Right lung (tissue), 5 donors: Measurements from ENCODE around the gene METTL26. TPM values are rescaled to one million over a fixed set of nuclear protein-coding genes. Genes with fewer than 3 reads are reported as not detected.

ENCODE experiments used
- DNase-seq, 2 donors: peaks; one replicate each; pipeline ENCODE4 v3.0.0-alpha.2; 2013
- polyA plus RNA-seq, 5 donors: library from polyadenylated mRNA; unstranded; fragments of 120-200 nt; gene quantifications; one replicate each; pipeline versions ENCODE4 v1.2.1 to v1.2.3, GENCODE V29; 2013; ENCODE audit warnings: inconsistent platforms in 1 of 5, low replicate concordance in 1 of 5; ENCODE audit not compliant: insufficient read length in 5 of 5, insufficient read depth in 1 of 5

Gene METTL26
- polyA plus RNA-seq, 5 donors, result 37.9 to 74.1 (median 49.3) TPM

- DNase-seq, result no peak
Observed at GRCh38 chr16:662095-662494, 26.0 kb upstream of the METTL26 start.

- no peak for DNase-seq
Observed at GRCh38 chr16:661184-661821, 25.2 kb upstream of the METTL26 start.

DNA sequence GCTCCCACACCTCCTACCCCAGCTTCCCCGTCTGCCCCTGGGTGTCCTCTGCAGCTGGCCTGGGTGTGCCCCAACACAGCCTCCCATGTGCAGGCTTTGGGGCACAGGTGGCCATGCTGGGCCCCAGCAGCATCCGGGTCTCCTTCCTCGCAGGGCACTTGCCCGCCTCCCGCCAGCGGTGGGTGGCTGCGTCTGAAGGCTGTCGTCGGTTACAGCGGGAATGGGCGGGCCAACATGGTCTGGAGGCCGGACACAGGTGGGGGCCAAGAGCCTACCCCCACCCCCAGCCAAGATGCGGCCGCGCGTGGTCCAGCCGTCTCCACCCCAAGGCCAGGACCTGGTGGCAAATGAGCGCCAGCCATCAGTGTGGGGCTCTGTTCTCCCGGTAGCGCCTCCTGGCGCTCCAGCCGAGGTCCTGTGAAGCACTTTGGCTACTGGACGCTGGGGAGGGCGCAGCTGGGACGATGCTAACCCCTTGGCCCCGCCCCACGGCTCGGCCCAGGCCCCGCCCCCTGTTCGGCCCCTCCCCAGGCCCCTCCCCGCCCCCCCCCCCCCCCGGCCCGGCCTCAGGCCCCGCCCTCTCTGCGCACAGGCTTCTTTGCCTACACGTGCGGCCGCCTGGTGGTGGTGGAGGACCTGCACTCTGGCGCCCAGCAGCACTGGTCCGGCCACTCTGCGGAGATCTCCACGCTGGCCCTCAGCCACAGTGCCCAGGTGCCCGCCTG lies 24.5 kb upstream of the METTL26 start:
- DNase-seq, result peak in 1 of 2 donors; percentile 40

- DNase-seq, result no peak
Observed at GRCh38 chr16:660132-660458, 24.0 kb upstream of the METTL26 start.

DNA sequence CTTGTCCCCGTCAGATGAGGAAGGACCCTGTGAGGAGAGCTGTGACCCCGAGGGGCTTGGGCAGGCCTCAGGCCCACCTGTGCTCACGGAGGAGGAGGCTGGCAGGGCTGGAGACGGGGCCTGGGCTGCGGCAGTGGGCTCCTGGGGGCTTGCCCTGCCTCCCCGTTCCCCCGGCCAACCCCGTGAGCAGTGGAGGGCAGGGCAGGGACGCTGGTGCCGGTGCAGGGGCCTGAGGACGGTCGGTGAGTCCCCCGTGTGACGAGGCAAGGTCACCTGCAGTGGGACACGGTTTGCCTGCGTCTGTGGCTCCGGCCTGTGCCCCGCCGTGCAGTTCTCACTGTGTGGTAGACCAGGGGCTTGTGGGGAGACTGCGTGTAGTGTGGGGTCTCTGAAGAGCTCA lies 23.5 kb upstream of the METTL26 start:
- no peak for DNase-seq

DNA sequence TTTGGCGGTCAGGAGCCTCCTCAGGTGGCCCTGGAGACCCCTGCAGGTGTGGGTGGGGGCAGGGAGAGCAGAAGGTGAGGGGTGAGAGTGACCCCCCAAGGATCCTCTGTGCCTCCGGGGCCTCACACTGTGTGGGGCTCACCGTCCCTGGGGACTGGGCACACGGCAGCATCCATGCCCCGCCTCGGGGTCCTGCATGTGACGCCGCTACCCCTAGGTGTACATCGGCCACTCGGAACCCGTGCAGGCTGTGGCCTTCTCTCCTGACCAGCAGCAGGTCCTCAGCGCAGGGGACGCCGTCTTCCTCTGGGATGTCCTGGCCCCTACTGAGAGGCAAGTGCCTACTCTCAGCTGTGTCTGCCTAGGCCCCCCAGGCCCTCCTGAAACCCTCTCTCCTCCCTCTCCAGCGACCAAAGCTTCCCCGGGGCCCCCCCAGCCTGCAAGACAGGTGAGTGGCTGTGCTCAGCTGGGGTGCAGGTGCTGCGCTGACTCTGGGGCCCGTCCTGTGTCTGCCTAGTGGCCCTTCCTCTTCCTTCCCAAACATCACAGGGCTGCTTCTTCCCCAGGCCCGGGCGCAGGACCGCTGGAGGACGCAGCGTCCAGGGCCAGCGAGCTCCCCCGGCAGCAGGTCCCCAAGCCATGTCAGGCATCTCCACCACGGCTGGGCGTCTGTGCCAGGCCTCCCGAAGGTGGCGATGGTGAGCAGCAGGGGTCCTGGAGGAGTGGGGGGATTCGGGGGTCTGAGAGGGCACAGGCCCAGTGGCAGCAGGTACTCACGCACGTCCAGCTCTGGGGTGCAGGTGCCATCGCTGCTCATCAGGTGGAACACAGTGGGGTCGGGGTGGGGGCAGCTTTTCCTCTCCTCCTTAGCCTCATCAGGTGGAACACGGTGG lies 22.8 kb upstream of the METTL26 start:
- no peak for DNase-seq

DNA sequence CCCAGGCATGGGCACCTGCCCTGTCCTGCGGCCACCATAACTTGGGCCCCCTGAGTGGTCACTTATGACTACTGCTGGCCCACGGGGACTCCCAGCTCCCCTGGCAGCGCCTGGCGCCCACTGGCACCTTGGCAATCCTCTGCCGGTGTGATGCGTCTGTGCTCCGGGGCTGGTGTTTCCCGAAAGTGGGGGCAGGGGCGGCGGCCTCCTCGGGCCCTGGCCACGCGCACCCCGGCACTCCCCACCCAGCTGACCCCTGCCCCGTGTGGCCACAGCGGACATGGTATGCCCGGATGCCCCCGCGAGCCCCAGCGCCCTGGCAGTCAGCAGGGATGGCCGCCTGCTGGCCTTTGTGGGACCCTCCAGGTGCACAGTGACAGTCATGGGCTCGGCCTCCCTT lies 21.4 kb upstream of the METTL26 start:
- DNase-seq, result no peak

GRCh38 chr16:654034-654433 lies 17.9 kb upstream of the METTL26 start:
- DNase-seq, result no peak

DNA sequence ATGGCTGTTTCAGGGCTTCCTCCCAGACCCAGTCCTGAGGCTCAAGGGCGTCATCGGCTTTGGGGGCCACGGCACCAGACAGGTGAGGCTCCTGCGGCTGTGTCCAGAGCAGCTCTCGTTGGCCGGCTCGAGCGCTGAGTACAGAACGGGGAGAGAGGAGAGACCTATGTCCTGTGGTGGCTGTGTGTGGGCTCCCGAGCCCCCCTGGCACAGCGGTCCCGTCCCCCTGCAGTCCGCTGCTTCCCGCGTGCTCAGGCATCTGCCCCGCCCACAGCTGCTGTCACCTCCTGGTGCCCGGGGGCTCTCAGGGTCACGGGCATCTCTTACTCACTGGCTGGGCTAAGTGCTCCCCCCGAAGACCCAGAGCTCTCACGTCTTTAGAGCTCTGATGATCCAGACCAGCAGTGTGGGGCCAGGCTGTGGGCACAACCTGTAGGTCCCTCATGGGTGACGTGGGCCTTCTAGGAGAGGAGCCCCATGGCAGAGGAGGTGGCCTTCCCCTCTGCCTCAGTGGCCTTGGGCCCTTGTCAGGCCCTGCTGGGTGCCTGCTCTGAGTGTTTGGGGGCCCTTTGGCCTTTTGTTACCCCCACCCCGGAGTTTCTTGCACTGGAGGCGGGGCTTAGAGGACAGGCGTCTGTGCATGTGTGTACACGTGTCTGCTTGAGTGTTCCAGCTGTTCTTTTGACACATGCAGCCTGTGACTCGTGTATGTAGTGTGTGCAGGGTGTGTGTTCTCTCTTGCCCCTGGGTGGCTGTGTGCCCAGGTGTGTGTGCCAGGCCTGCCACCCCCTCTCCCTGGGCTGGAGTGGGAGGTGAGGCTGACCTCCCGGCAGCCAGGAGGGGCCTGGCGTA lies 16.6 kb upstream of the METTL26 start:
- no peak for DNase-seq

GRCh38 chr16:651844-652243 lies 15.7 kb upstream of the METTL26 start:
- no peak for DNase-seq

DNA sequence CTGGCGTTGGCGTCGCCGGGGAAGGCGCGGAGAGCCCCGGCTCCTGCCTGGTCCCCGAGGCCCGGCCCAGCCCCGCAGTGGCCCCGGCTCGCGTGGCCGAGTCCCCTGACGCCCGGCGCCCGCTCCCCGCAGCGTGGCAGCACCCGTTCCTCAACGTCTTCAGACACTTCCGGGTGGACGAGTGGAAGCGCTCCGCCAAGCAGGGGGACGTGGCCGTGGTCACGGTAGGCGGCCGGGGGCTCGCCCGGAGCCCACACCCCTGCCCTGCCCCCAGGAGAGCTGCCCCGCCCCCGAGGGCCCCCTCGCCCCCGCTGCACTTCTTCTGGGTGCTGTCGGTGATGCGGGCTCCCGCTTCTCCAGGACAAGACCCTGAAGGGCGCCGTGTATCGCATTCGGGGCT lies 13.5 kb upstream of the METTL26 start:
- no peak for DNase-seq

DNA sequence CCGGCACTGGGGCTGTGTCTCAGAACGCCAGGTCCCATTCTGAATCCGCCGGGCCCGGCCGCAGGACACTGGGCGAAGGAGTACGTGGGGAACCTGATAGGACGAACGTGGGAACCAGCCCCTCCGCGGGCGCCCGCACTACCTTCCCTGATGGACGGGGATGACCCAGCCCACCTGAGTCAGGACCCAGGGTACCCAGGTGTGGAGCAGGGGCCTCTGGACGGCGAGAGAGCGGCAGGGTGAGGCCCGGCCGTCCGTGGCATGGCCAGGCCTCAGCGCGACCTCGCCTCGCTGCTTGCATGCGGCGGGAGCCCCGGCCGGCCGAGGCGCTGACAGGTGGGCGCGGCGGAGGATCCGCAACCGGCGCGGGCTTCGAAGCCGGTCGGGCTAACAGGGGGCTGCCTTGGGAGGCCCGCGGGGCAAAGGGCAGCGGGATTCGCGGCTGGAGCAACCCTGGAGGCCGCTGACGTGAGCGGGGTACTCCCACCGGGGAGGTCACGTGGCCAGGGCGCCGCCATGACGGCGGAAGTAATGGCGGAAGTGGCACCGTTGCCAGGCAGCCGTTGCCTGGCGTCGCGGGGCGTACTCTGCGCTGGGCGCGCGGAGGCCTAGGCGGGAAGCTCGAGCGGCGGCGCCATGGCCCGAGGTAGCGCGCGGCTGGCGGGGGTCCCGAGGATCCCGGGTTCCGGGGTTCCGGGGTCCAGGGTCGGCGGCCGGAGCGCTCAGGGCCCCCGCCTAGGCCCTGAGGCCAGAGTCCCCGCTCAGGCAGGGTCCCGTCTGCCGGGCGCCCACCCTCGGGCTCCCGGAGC lies 12.9 kb upstream of the METTL26 start, which contains the start of gene WDR90:
Gene WDR90 (plus strand): TSS at position 585 of the 809 bp plus-strand sequence. CDS start 52 bp downstream, at position 637.
- peak; percentile 87 to 91 for DNase-seq

- no peak for DNase-seq
Observed at GRCh38 chr16:648071-648780, 12.1 kb upstream of the METTL26 start.

DNA sequence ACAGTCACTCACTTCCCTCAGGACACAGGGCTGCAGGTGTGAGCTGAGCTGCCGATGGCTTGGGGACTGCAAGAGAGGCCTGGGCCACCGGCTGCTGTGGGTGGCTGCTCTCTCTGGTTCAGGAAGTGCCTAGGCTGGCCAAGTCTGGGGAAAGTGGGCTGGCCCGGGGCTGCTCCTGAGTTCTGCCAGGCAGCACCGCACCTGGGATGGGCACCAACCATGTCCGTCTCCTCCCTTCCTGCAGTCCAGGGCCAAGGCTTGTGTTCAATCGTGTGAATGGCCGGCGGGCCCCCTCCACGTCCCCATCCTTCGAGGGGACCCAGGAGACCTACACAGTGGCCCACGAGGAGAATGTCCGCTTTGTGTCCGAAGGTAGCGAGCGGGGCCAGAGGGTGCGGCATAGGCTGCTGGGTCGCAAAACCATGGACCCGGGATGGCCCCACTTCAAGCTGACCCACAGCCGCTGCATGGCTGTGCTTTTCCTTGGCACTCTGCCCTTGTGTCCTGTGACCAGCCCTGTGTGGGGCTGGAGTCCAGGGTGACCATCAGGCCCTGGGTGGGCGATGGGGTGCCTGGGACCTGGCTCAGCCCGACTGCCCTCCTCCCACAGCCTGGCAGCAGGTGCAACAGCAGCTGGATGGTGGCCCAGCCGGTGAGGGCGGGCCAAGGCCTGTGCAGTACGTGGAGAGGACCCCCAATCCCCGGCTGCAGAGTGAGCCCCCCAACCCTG lies 11.2 kb upstream of the METTL26 start:
- no peak for DNase-seq

GRCh38 chr16:646679-647172 lies 10.6 kb upstream of the METTL26 start:
- no peak for DNase-seq

DNA sequence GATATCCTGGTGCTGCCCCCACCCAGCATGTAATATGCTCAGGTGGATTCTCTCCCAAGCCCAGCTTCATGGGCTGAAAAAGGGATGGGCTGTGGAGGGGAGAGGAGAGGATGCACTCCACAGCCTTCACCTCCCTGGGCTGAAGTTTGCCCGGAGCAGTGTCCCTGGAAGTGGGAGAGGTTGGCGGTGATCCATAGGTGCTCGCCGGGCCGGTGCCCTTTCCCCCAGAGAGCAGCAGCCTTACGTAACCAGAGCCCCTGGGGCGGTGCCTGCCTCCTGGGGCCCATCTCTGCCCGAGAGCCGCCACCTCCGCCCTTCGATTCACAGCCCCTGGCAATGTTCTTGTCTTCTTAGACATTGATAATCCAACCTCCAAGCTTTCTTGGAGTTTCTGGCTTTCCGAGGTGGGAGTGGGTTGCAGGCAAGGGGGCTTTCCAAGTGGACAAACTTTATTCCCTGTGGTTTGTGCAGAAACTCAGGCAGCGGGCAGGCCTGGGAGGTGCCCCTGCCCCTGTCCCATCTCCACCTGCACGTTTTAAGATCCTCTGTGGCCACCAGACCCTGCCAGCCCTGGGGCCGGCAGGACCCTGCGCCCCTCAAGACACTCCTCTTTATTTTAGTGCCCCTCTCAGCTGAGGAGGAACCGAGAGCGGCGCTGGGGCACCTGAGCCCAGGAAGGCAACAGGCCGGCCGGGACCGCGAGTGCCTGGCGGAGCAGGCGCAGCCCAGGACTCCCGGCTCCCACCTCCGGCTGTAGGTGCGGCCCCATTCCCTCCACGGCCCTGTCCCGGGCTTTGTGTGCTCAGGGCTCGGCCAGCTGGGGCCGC lies 10.0 kb upstream of the METTL26 start:
- no peak for DNase-seq

- no peak for DNase-seq
Observed at GRCh38 chr16:644556-644955, 8.5 kb upstream of the METTL26 start.

DNA sequence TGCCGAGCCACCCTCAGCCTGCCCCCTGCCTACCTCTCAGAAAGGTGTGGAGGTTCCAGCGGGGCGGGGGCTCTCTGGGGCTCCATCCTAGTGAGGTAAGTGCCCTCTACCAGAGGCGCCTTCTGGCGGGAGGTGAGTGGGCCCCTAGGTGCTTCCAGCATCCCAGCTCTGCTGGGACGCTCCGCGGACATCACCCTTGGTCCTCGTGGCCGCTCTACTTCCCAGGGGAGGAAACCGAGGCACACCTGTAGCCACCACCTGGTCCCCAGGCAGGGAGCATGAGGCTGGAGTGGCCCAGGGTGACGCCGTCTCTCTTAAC lies 6.9 kb upstream of the METTL26 start:
- no peak for DNase-seq
